Thoracic aorta (tissue), 2 donors: ENCODE measurements around the gene CMTM2. TPM values are rescaled to one million over a fixed set of nuclear protein-coding genes. Genes with fewer than 3 reads are reported as not detected.

Source experiments
- ATAC-seq: fragments of 150-250 bp; one replicate; pipeline ENCODE4 v1.8.0; 2017; ENCODE audit warnings: low read depth; ENCODE audit not compliant: insufficient number of reproducible peaks, low FRiP score
- DNase-seq: peaks from one replicate; pipeline ENCODE4 v3.0.0-alpha.2; 2020; ENCODE audit warnings: low spot score
- H3K27ac ChIP-seq, 2 donors: fragments of 200-600 bp; sonication (generic); 1 replicate in 1 of 2; 2 replicates in 1 of 2; pipeline ENCODE4 v1.5.1; 2016; ENCODE audit warnings: mild to moderate bottlenecking in 2 of 2, moderate library complexity in 2 of 2
- H3K27me3 ChIP-seq: fragments of 200-600 bp; sonication (generic); replicated peaks from 2 replicates; pipeline ENCODE4 v1.6.0; 2016; ENCODE audit warnings: mild to moderate bottlenecking; ENCODE audit not compliant: insufficient read depth
- H3K36me3 ChIP-seq: fragments of 200-600 bp; sonication (generic); one replicate; pipeline ENCODE4 v1.5.1; 2016
- H3K4me1 ChIP-seq, 2 donors: fragments of 200-600 bp; sonication (generic); 1 replicate in 1 of 2; 2 replicates in 1 of 2; pipeline versions ENCODE4 v1.5.1 to v1.6.0; 2016; ENCODE audit warnings: low read depth in 2 of 2, mild to moderate bottlenecking in 1 of 2; ENCODE audit not compliant: control insufficient read depth in 1 of 2
- H3K4me3 ChIP-seq: fragments of 200-600 bp; sonication (generic); 2 replicates; pipeline ENCODE4 v1.5.1; 2016; ENCODE audit warnings: mild to moderate bottlenecking
- H3K9me3 ChIP-seq: fragments of 200-600 bp; sonication (generic); 2 replicates; pipeline ENCODE4 v1.5.1; 2016
- CTCF ChIP-seq: fragments of 200-600 bp; sonication (generic); IDR thresholded peaks from one replicate; pipeline ENCODE4 v1.5.1; 2019; ENCODE audit warnings: antibody characterized with exemption
- total RNA-seq, 2 donors: library from RNA; depleted of rRNA; stranded (reverse); fragments of >200 nt; gene quantifications; one replicate each; pipeline versions ENCODE4 v1.1.0 to v1.2.3, GENCODE V29; 2016

The CMTM2 gene
- total RNA-seq, 2 donors from 2014 or later, result 1.7 TPM; not detected in 1

GRCh38 chr16:66553223-66553622 lies 26.0 kb upstream of the CMTM2 start:
- TF ChIP-seq CTCF, result no peak
- no peak for DNase-seq
- Histone ChIP-seq H3K9me3 (no peaks in the 10 kb centered on the region), H3K27ac (no peak overlapping the region), H3K4me3 (peak overlapping the region; percentile 78), H3K4me1 (peaks cover 18 to 57% of the 10 kb centered on the region in 2 donors), H3K27me3 (no peaks in the 10 kb centered on the region), H3K36me3 (no peaks in the 10 kb centered on the region)
- no peak for ATAC-seq

GRCh38 chr16:66554021-66554420 lies 25.2 kb upstream of the CMTM2 start:
- H3K4me1 ChIP-seq, result peaks cover 11 to 49% of the 10 kb centered on the region in 2 donors
- no peak for TF ChIP-seq CTCF
- ATAC-seq, result no peak
- peak overlapping the region; percentile 78 for H3K4me3 ChIP-seq
- no peak for DNase-seq
- H3K9me3 ChIP-seq, result no peaks in the 10 kb centered on the region
- H3K27me3 ChIP-seq, result no peaks in the 10 kb centered on the region
- no peaks in the 10 kb centered on the region for H3K36me3 ChIP-seq
- no peak overlapping the region for H3K27ac ChIP-seq

- no peak for DNase-seq
- Histone ChIP-seq H3K9me3 (no peaks in the 10 kb centered on the region), H3K27me3 (no peaks in the 10 kb centered on the region), H3K4me3 (no peak overlapping the region), H3K27ac (no peak overlapping the region), H3K4me1 (peaks cover 10 to 48% of the 10 kb centered on the region in 2 donors), H3K36me3 (no peaks in the 10 kb centered on the region)
- ATAC-seq, result no peak
- no peak for TF ChIP-seq CTCF
Observed at GRCh38 chr16:66554495-66554894, 24.8 kb upstream of the CMTM2 start.

- no peak overlapping the region for H3K4me3 ChIP-seq
- no peak for TF ChIP-seq CTCF
- H3K36me3 ChIP-seq, result no peaks in the 10 kb centered on the region
- DNase-seq, result no peak
- no peak for ATAC-seq
- H3K27me3 ChIP-seq, result no peaks in the 10 kb centered on the region
- no peaks in the 10 kb centered on the region for H3K9me3 ChIP-seq
- H3K27ac ChIP-seq, result no peak overlapping the region
- H3K4me1 ChIP-seq, result peaks cover 3 to 10% of the 10 kb centered on the region in 2 donors
Observed at GRCh38 chr16:66560107-66560506, 19.2 kb upstream of the CMTM2 start.

GRCh38 chr16:66561381-66562080 lies 17.7 kb upstream of the CMTM2 start:
- Histone ChIP-seq H3K4me1 (peaks cover 0 to 6% of the 10 kb centered on the region in 2 donors), H3K27ac (no peak overlapping the region), H3K27me3 (no peaks in the 10 kb centered on the region), H3K4me3 (no peak overlapping the region), H3K9me3 (no peaks in the 10 kb centered on the region), H3K36me3 (no peaks in the 10 kb centered on the region)
- DNase-seq (no peak), ATAC-seq (no peak)
- no peak for TF ChIP-seq CTCF
